NCI-H748 (cell line): Measurements from ENCODE around the gene CRY1.
A peak's percentile ranks its signal among the peaks of the same experiment; 100 is the strongest.
"Not testable (repeated sequence)": the region's sequence is repeated elsewhere in the genome, so short reads cannot be mapped to it uniquely, and the experiment has no call there.

Experiments
- DNase-seq: peaks from one replicate; lab custom pipeline; 2025; ENCODE audit not compliant: unreplicated experiment; lab: John Stamatoyannopoulos, UW

Gene CRY1

DNA sequence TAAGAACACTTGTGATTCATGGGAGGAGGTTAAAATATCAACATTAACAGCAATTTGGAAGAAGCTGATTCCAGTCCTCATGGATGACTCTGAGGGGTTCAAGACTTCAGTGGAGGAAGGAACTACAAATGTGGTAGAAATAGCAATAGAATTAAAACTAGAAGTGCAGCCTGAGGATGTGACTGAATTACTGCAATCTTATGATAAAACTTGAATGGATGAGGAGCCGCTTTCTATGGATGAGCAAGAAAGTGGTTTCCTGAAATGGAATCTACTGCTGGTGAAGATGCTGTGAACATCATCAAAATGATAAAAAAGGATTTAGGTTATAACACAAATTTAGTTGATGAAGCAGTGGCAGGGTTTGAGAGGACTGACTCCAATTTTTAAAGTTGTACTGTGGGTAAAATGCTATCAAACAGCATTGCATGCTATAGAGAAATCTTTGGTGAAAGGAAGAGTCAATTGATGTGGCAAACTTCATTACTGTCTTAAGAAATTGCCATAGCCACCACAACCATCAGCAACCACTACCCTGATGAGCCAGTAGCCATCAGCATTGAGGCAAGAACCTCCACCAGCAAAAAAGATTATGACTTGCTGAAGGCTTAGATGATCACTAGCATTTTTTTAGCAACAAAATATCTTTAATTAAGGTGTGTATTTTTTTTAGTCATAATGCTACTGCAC is 80.5 kb downstream of the CRY1 start:
- no peak for DNase-seq

DNA sequence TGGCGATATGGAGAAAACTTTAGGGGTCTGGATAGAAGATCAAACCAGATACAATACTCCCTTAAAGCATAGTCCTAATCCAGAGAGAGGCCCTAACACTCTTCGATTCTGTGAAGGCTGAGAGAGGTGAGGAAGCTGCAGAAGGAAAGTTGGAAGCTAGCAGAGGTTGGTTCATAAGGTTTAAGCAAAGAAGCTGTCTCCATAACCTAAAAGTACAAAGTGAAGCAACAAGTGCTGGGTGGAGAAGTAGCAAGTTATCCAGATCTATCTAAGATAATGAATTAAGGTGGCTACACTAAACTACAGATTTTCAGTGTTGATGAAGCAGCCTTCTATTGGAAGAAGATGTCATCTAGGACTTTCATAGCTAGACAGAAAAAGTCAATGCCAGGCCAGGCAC is 81.8 kb downstream of the CRY1 start:
- no peak for DNase-seq

DNA sequence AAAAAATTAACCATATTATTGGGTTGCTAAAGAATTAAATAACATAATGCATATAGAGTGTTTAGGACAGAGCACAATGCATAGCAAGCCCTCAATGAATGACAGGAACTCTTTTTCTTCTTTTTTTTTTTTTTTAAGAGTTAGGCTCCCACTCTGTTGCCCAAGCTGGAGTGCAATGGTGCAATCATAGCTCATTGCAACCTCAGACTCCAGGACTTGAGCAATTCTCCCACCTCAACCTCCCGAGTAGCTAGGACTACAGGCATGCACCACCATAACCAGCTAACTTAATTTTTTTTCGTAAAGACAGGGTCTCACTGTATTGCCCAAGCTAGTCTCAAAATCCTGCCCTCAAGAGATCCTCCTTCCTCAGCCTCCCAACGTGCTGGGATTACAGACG is 85.9 kb downstream of the CRY1 start:
- no peak for DNase-seq

DNA sequence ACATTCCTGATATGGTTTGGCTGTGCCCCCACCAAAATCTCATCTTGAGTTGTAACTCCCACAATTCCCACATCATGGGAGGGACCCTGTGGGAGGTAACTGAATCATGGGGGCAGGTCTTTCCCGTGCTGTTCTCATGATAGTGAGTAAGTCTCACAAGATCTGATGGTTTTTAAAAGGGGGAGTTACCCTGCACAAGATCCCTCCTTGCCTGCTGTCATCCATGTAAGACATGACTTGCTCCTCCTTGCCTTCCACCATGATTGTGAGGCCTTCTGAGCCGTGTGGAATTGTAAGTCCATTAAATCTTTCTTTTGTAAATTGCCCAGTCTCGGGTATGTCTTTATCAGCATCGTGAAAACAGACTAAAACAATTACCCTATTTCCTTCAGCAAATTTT is 90.7 kb downstream of the CRY1 start:
- not testable (repeated sequence) for DNase-seq

DNA sequence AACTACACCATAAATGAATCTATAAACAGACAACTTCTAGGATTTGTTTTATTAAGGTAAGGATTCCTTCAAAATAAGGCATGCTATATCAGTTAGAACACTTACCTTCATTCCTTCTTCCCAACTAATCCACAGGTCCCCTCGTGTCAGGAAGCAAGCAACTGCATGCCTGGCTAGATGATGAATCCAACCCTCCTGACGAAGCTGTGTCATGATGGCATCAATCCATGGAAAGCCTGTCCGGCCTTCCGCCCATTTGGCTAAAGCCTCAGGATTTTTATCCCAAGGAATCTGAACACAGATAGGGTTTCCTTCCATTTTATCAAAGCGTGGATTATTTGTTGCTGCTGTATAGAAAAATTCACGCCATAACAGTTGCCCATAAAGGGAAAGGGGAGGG is 93.9 kb downstream of the CRY1 start:
- DNase-seq: no peak

DNA sequence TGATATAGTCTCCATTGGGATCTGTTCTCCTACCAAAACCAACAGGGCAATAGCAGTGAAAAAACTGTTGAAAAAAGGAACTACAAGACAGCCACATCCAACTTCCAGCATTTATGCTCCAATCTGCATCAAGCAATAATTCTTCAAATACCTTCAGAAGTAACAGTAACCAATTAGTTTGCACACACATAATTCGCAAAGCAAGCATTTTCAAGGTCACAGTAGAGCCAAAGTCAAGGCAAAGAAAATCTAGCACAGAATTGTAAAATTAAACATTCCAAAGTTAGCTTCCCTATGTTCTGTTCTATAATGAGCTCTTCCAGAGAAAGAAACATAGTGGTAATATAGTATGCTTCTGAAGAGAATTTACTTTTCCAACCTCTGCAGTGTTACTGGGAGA is 95.4 kb downstream of the CRY1 start:
- no peak for DNase-seq

DNA sequence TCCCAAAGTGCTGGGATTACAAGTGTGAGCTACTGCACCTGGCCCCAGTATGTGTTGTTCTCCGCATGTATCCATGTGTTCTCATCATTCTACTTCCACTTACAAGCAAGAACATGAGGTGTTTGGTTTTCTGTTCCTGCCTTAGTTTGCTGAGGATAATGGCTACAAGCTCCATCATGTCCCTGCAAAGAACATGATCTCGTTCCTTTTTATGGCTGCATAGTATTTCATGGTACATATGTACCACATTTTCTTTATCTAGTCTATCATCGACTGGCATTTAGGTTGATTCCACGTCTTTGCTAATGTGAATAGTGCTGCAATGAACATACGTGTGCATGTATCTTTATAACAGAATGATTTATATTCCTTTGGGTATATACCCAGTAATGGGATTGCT is 97.2 kb downstream of the CRY1 start:
- not testable (repeated sequence) for DNase-seq

DNA sequence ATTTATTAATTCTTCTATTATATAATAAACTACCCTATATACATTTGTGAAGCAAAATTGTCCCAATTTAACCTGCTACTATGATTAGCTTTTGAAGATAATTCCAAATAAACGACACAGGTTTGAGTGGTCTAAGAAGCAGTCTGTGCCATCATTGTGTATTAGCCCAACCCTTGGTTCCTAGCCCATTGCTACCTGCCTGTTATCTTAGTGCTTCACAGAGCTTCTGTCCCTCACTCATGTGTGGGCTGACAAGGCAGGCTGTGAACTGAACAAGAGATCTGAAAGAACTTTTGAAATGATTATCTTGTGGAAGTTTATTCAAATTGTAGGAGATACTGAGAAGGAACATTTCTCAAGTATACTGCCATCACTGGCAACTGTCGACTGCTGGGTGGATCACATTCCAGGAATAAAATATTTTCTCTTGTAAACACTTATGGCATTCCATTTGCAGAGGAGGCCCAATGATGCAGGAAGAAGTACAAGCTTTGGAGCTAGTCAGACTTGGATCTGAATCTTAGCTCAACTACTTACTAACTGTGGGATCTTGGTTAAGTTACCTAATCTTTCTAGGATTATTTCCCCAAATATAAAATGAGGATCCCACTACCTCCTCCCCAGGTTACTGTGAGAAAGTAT is 98.6 kb downstream of the CRY1 start:
- no peak for DNase-seq

DNA sequence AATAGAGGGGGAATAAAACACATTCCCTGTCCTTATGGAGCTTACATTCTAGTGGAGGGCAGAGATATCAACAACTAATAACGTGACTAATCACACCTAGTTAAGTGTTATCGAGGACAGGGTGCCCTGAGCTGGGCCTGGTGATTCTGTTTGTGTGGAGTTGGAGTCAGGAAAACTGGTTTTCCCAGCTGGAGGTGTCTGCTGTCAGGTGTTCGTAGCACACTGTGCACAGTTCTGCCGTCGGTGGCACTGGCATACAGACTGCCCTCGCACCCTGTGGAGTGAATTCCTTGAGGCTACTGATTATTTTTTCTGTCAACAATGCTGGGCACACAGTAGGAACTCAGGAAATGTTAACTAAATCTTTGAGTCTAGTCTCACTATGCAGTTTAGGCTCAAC is 105.5 kb downstream of the CRY1 start:
- peak; percentile 48 for DNase-seq

DNA sequence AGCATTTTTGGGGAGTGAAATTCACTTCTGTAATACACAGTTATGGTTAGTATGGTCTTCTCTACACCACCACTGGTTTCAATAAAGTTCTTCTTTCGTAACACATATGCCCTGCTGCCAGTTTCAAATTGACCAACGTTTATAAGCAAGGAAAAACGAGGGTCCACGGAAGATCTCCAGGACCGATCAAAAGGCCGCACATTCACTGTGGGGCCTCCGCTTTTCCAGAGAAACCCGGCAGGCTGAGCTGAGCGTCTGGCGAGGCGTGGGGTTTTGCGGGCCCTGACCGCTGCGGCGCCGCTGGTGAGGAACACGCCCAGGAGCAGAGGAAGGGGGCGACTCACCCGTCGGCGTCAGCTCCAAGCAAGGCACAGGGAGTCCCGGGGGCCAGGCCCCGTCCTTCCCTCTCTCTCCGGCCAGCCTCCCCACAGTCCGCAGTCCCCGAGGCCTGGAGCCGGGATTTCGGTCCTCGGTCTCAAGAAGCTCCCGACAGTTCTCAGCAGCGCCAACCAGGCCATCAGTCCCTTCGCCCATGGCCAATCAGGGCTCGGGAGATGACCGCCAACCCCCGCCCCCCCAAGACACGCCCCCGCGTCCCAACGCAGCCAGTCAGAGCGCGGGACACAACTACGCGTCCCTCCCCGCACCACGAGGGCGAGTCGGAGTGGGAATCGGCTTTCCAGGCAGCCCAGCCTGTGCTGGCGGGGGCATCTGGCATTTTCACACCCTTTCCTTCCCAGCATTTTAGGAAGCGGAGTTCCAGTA is 106.5 kb downstream of the CRY1 start, which contains the start of gene MTERF2:
TSS of gene MTERF2 (minus strand) at position 522 of the 765 bp plus-strand sequence. CDS start 8,432 bp downstream, outside the sequence.
- DNase-seq: peak; percentile 97

DNA sequence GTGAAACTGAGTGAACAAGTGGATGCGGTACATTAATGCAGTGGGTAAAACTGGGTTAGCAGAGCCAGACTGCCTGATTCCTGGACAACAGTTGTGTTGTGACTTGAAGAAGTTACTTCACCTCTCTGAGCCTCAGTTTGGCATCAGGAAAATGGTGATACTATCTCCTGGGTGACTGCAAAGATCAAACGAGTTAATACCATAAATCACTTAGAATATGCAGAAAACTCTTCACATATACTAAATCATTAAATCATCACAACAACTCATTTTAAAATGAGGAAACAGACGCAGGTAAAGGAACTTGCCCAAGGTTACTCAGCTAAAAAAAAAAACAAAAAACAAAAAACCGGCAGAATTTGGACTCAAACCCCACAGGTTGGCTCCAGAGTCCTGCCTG is 107.2 kb downstream of the CRY1 start:
- DNase-seq: no peak

DNA sequence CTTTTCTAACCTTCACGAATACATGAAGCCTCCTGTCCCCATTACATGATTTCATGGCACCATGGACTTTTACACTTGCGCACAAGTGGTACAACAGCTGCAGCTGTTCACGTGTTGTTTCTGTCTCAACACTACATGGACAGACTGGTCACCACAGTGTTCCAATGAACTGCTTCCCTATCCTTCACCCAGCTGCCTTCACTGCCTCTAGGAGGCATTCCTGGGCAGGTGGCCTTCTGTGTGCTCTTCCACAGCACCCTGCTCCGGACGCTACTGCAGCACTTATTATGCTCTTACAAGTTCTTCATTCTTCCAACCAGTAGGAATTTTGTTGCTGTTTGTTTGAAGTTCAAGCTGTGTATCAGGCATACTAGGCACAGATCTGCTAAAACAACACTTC is 107.9 kb downstream of the CRY1 start:
- no peak for DNase-seq

DNA sequence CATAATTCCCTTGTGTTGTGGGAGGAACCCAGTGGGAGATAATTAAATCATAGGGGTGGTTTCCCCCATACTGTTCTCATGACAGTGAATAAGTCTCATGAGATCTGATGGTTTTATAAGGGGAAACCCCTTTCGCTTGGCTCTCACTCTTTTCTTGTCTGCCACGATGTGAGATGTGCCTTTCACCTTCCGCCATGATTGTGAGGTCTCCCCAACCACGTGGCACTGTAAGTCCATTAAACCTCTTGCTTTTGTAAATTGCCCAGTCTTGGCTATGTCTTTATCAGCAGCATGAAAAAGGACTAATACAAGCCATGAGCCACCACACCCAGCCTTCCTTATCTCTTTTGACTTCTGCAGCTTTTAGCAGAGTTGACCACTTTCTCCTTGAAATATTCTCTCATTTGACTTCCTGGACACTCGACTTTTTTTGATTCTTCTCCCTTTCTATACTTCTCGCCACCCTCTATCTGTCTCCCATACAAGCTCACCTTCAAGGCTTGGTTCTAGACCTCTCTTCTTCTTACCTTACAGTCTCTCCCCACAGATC is 108.7 kb downstream of the CRY1 start:
- no peak for DNase-seq

DNA sequence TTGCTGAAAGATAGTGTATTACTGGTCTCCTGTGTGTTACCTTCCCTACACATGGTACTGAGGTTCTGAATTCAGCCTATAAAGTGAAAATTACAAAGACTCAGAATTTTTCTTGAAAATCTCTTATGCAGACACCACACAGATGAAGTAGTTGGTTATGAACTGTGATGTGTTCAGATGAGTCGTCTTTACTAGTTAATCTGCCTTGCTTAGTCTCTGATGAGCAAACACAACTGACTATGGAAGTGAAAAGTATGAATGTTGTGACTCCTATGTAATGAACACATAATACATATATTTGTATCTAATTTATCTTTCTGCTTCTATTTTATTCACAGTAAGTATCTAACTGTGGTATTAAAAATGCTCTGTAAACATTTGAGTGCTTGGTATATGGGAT is 111.1 kb downstream of the CRY1 start:
- DNase-seq: no peak

DNA sequence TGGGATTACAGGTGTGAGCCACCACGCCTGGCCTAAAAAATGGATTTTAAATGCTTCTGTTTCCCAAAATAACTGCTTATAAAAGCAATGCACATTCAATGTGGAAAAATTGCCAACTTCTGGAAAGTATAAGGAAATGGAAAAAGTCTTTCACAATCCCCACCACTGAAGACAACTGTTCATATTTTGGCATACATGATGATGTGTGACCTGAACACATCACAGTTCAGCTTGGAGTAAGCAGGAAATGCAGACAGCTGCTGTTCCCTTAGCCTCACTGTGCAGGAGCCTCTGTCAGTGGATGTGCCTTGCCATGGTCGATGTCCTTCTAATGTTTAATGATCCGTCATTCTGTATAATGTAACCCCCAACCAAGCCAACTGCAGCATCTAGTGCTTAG is 111.6 kb downstream of the CRY1 start:
- DNase-seq: no peak

DNA sequence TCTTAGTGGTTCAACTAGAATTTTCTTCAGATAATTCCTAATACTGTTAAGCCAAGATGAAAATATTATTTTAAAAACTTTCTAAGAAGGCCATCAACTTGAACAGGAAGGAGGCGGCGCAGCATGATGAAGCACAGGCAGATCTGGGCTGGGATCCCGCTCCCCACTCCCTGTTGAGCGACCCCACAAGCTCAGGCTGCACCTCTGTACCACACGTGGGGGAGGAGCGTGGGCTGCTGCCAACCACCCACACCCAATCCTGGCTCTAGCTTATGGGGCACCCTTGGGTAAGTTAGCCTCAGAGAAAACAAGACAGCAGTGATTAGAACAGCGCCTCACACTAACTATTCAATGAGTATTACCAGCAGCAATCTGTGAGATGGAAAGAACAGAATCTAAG is 112.4 kb downstream of the CRY1 start:
- DNase-seq: no peak

DNA sequence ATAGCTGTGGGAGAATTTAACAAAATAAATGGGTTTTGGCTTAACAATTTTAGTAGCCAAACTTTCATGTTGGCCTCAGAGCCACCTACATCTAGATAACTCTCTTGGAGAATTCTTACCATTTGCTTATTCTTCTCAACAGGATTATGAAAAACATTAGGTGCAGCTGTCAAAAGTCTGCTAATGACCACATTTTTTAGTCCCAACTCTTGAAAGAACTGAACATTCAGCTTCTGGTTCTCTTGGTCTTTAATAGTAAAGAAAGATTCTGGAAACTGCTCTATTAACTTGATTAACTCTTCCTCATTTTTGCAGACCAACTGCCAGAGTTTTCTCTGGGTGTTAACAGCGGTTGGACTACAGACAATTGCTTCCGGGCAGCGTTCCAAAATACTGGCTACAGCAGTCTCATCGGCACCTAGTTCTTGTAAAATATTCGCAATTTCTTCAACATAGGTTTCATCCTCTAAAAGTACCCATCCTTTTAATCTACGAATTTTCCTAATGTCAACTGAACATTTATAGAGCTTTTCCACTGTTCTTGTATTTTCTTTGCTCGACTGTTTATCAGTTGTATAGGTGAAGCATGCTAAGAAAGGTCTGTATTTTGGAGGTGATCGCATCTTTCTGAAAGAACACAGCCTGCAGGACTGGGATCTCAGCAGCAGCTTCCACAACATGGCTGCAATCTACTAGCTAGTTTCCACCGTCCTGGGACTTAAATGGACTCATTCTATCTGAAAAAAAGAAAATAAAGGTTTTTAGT is 115.1 kb downstream of the CRY1 start:
- peak; percentile 63 for DNase-seq

DNA sequence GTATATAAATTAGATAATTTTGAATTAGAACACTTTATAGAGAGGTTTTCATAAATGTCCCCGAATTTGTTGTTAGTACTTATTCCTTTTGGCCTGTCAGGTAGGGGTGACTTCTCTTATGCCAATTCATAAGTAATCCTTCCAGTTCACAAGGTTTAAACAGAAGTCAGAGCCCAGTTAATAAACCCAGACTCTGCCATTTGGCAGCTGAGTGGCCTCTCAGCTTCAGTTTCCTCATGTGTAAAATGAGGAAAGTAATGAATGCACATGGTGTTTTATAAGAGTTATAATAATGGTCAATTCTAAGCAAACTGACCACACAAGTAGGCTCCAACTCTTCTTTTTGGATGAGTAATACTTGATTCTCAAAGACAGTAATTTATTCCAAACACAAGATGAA is 116.7 kb downstream of the CRY1 start:
- DNase-seq: no peak

DNA sequence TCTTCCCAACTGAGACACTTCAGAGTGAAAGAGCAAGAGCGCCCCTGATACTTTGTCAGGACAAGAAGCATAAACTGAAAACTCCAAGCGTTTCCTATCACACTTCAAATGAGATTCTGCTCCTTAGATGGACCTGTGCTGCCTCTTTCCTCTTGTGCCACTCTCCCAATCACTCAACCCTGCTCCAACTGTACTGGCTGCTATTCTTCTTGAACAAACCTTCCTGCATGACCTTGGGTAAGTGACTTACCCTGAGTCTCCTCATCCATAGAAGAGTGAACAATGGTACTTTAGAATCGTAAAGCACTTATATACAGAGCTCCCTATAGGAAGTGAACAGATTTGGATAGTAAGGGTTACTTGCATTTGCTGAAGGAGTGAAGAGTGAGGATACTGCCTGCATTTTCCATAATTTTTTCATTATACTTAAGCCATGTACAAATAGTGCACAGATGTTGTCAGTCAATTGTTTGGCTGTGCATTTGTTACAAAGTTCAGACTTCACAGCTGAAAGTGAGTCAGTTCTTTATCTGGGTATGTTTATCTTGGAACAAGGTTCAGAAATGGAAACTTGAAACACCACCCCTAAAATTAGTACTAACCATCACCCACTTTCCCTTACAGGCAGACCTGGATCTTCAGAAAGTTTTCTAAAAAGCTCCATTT is 117.2 kb downstream of the CRY1 start:
- no peak for DNase-seq

DNA sequence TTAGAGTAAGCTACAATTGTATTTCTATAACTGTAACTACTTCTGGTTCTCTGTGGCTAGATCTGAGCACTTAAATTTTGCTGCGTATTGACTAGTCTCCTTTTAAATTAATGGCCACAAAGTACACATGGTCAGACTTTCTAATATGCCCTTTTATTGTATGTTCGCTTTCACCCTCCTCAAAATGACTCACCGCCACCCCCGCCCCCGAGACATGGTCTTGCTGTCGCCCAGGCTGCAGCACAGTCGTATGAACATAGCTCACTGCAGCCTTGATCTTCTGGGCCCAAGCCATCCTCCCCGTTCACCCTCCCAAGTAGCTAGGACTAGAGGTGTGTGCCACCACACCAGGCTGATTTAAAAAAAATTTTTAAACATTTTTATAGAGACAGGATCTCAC is 118.3 kb downstream of the CRY1 start:
- DNase-seq: no peak

DNA sequence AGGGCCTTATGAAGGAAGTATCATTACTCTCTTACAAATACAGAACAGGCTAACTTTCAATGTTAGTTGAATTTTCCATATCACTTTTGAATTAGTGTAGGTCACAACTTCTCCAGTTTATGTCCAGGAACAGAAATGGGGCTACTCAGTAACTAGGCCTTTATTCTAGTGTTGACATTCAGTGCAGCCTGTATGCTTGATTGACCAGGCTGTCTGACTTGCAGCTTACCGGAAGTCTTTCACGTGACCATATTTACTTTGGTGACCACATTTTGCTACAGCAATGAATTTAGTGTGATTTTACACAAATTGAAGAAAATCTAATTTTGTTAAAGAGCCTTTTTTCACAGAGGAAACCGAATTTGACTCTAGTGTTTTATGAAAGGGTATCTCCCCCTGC is 118.8 kb downstream of the CRY1 start:
- no peak for DNase-seq
